Measurements from ENCODE around the gene CCDC141.

The CCDC141 gene

GRCh38 chr2:178976351-178976750 is 73.6 kb downstream of the CCDC141 start:
- Mint-ChIP-seq H3K27me3 (no peaks in the 10 kb centered on the region), H3K36me3 (ENCODE audit: low read depth) (peaks cover 7% of the 10 kb centered on the region), H3K4me1 (ENCODE audit: low read depth) (no peaks in the 10 kb centered on the region), H3K9me3 (no peaks in the 10 kb centered on the region), H3K27ac (no peak overlapping the region), H3K4me3 (no peak overlapping the region)

- H3K9me3 Mint-ChIP-seq: no peaks in the 10 kb centered on the region
- H3K4me3 Mint-ChIP-seq: no peak overlapping the region
- H3K4me1 Mint-ChIP-seq (ENCODE audit: low read depth): no peaks in the 10 kb centered on the region
- no peaks in the 10 kb centered on the region for H3K27me3 Mint-ChIP-seq
- H3K36me3 Mint-ChIP-seq (ENCODE audit: low read depth): peaks cover 12% of the 10 kb centered on the region
- no peak overlapping the region for H3K27ac Mint-ChIP-seq
Measured at GRCh38 chr2:178962805-178963433, 87.0 kb downstream of the CCDC141 start.

GRCh38 chr2:178962152-178962551 is 87.8 kb downstream of the CCDC141 start:
- H3K27me3 Mint-ChIP-seq: no peaks in the 10 kb centered on the region
- H3K36me3 Mint-ChIP-seq (ENCODE audit: low read depth): peaks cover 12% of the 10 kb centered on the region
- H3K4me3 Mint-ChIP-seq: no peak overlapping the region
- no peak overlapping the region for H3K27ac Mint-ChIP-seq
- H3K9me3 Mint-ChIP-seq: no peaks in the 10 kb centered on the region
- no peaks in the 10 kb centered on the region for H3K4me1 Mint-ChIP-seq (ENCODE audit: low read depth)

- Mint-ChIP-seq H3K4me1 (ENCODE audit: low read depth) (no peaks in the 10 kb centered on the region), H3K9me3 (no peaks in the 10 kb centered on the region), H3K27ac (no peak overlapping the region), H3K4me3 (no peak overlapping the region), H3K27me3 (no peaks in the 10 kb centered on the region), H3K36me3 (ENCODE audit: low read depth) (no peaks in the 10 kb centered on the region)
Measured at GRCh38 chr2:178954049-178954448, 95.9 kb downstream of the CCDC141 start.

GRCh38 chr2:178951266-178952006 is 98.5 kb downstream of the CCDC141 start:
- H3K27me3 Mint-ChIP-seq: no peaks in the 10 kb centered on the region

GRCh38 chr2:178949584-178949983 is 100.4 kb downstream of the CCDC141 start:
- Mint-ChIP-seq H3K27me3 (no peaks in the 10 kb centered on the region), H3K36me3 (ENCODE audit: low read depth) (peaks cover 5% of the 10 kb centered on the region), H3K9me3 (peaks cover 4% of the 10 kb centered on the region), H3K4me3 (no peak overlapping the region), H3K4me1 (ENCODE audit: low read depth) (no peaks in the 10 kb centered on the region), H3K27ac (no peak overlapping the region)

More at GRCh38 chr2:178951266-178952006, 98.5 kb downstream of the CCDC141 start:
- H3K9me3 Mint-ChIP-seq: peaks cover 4% of the 10 kb centered on the region
- no peaks in the 10 kb centered on the region for H3K4me1 Mint-ChIP-seq (ENCODE audit: low read depth)
- no peak overlapping the region for H3K4me3 Mint-ChIP-seq
- H3K36me3 Mint-ChIP-seq (ENCODE audit: low read depth): peaks cover 5% of the 10 kb centered on the region
- no peak overlapping the region for H3K27ac Mint-ChIP-seq

- no peak overlapping the region for H3K4me3 Mint-ChIP-seq
- H3K27ac Mint-ChIP-seq: no peak overlapping the region
- H3K4me1 Mint-ChIP-seq (ENCODE audit: low read depth): no peaks in the 10 kb centered on the region
- peaks cover 5% of the 10 kb centered on the region for H3K36me3 Mint-ChIP-seq (ENCODE audit: low read depth)
- peaks cover 4% of the 10 kb centered on the region for H3K9me3 Mint-ChIP-seq
- no peaks in the 10 kb centered on the region for H3K27me3 Mint-ChIP-seq
Measured at GRCh38 chr2:178949151-178949550, 100.8 kb downstream of the CCDC141 start.

- no peak overlapping the region for H3K4me3 Mint-ChIP-seq
- no peaks in the 10 kb centered on the region for H3K27me3 Mint-ChIP-seq
- no peak overlapping the region for H3K27ac Mint-ChIP-seq
- H3K4me1 Mint-ChIP-seq (ENCODE audit: low read depth): no peaks in the 10 kb centered on the region
- peaks cover 4% of the 10 kb centered on the region for H3K9me3 Mint-ChIP-seq
- peaks cover 5% of the 10 kb centered on the region for H3K36me3 Mint-ChIP-seq (ENCODE audit: low read depth)
Measured at GRCh38 chr2:178947006-178947405, 102.9 kb downstream of the CCDC141 start.

GRCh38 chr2:178946494-178946893 is 103.4 kb downstream of the CCDC141 start:
- H3K4me1 Mint-ChIP-seq (ENCODE audit: low read depth): no peaks in the 10 kb centered on the region
- H3K4me3 Mint-ChIP-seq: no peak overlapping the region
- H3K9me3 Mint-ChIP-seq: peaks cover 4% of the 10 kb centered on the region
- H3K27ac Mint-ChIP-seq: no peak overlapping the region
- no peaks in the 10 kb centered on the region for H3K27me3 Mint-ChIP-seq
- H3K36me3 Mint-ChIP-seq (ENCODE audit: low read depth): peaks cover 5% of the 10 kb centered on the region

GRCh38 chr2:178943745-178944144 is 106.2 kb downstream of the CCDC141 start:
- H3K27ac Mint-ChIP-seq: no peak overlapping the region
- peaks cover 11% of the 10 kb centered on the region for H3K36me3 Mint-ChIP-seq (ENCODE audit: low read depth)
- no peaks in the 10 kb centered on the region for H3K4me1 Mint-ChIP-seq (ENCODE audit: low read depth)
- H3K27me3 Mint-ChIP-seq: no peaks in the 10 kb centered on the region
- peaks cover 4% of the 10 kb centered on the region for H3K9me3 Mint-ChIP-seq
- H3K4me3 Mint-ChIP-seq: no peak overlapping the region

- Mint-ChIP-seq H3K9me3 (peaks cover 24% of the 10 kb centered on the region), H3K4me1 (ENCODE audit: low read depth) (no peaks in the 10 kb centered on the region), H3K27ac (no peak overlapping the region), H3K4me3 (no peak overlapping the region), H3K36me3 (ENCODE audit: low read depth) (peaks cover 29% of the 10 kb centered on the region), H3K27me3 (no peaks in the 10 kb centered on the region)
Measured at GRCh38 chr2:178934571-178934970, 115.4 kb downstream of the CCDC141 start.

GRCh38 chr2:178933493-178933892 is 116.4 kb downstream of the CCDC141 start:
- Mint-ChIP-seq H3K27me3 (no peaks in the 10 kb centered on the region), H3K27ac (no peak overlapping the region), H3K9me3 (peaks cover 24% of the 10 kb centered on the region), H3K36me3 (ENCODE audit: low read depth) (peaks cover 27% of the 10 kb centered on the region), H3K4me1 (ENCODE audit: low read depth) (no peaks in the 10 kb centered on the region), H3K4me3 (no peak overlapping the region)

GRCh38 chr2:178928077-178928476 is 121.9 kb downstream of the CCDC141 start:
- H3K4me3 Mint-ChIP-seq: no peak overlapping the region
- no peak overlapping the region for H3K27ac Mint-ChIP-seq
- H3K36me3 Mint-ChIP-seq (ENCODE audit: low read depth): peaks cover 17% of the 10 kb centered on the region
- H3K27me3 Mint-ChIP-seq: no peaks in the 10 kb centered on the region
- H3K9me3 Mint-ChIP-seq: no peaks in the 10 kb centered on the region
- no peaks in the 10 kb centered on the region for H3K4me1 Mint-ChIP-seq (ENCODE audit: low read depth)

- Mint-ChIP-seq H3K9me3 (no peaks in the 10 kb centered on the region), H3K4me1 (ENCODE audit: low read depth) (no peaks in the 10 kb centered on the region), H3K27ac (no peak overlapping the region), H3K36me3 (ENCODE audit: low read depth) (peaks cover 17% of the 10 kb centered on the region), H3K27me3 (no peaks in the 10 kb centered on the region), H3K4me3 (no peak overlapping the region)
Measured at GRCh38 chr2:178927173-178927572, 122.8 kb downstream of the CCDC141 start.

GRCh38 chr2:178924817-178925216 is 125.1 kb downstream of the CCDC141 start:
- H3K27me3 Mint-ChIP-seq: no peaks in the 10 kb centered on the region
- peaks cover 4% of the 10 kb centered on the region for H3K36me3 Mint-ChIP-seq (ENCODE audit: low read depth)
- H3K27ac Mint-ChIP-seq: no peak overlapping the region
- H3K9me3 Mint-ChIP-seq: no peaks in the 10 kb centered on the region
- no peak overlapping the region for H3K4me3 Mint-ChIP-seq
- H3K4me1 Mint-ChIP-seq (ENCODE audit: low read depth): no peaks in the 10 kb centered on the region

GRCh38 chr2:178923546-178923945 is 126.4 kb downstream of the CCDC141 start:
- Mint-ChIP-seq H3K4me1 (ENCODE audit: low read depth) (no peaks in the 10 kb centered on the region), H3K9me3 (no peaks in the 10 kb centered on the region), H3K27me3 (no peaks in the 10 kb centered on the region), H3K4me3 (no peak overlapping the region), H3K27ac (no peak overlapping the region), H3K36me3 (ENCODE audit: low read depth) (peaks cover 4% of the 10 kb centered on the region)
